Measurements from ENCODE around the gene C11orf71. TPM values are rescaled to one million over a fixed set of nuclear protein-coding genes. Genes with fewer than 3 reads are reported as not detected.

Gene C11orf71, protein sequence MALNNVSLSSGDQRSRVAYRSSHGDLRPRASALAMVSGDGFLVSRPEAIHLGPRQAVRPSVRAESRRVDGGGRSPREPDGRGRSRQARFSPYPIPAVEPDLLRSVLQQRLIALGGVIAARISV
- total RNA-seq: 1 to 10 TPM; 6.5 to 8.9 (median 8.2) TPM

DNA sequence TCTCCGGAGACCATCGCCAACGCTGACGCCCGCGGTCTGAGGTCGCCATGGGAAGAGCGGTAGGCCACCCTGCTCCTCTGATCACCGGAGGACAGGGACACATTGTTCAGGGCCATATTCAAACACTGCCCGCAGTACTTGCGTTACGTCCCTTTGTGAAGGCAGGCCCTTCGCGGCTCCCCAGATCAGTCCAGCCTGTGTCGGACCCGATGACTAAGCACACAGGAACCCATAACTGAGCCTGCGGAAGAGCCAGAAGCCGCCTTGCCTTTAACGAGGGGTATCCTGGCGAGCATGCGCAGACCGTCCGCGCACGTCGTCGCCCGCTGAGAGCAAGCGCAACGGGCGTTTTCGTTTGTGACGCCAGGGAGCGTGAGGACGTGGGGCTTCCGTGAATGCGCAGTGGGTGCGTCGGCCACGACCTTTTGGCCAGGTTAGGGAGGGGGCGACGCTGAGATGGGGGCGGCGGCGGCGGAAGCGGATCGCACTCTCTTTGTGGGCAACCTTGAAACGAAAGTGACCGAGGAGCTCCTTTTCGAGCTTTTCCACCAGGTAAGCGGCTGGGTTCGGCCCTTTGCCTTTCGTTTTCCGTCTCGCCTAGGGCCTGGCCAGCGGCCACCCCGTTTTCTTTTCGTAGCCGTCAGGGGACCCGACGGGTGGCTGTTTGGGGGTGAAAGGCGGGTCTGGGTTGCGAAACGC is at the start of gene C11orf71, which contains the start of gene RBM7:
Gene C11orf71 (minus strand): TSS at position 296 of the 699 bp plus-strand sequence. CDS start 180 bp downstream, at position 116.
Gene RBM7 (plus strand): TSS at position 451 of the 699 bp plus-strand sequence. CDS start 6 bp downstream, at position 457.
- DNase-seq (peak; percentile 97), ATAC-seq (peak; percentile 94 to 96)
- Mint-ChIP-seq H3K4me3 (peak within 1 kb of the TSS; percentile 96), H3K9me3 (no peaks in the 10 kb centered on the region), H3K36me3 (ENCODE audit: insufficient read depth) (peaks cover 11% of the 10 kb centered on the region), H3K4me1 (ENCODE audit: low read depth) (peaks cover 48% of the 10 kb centered on the region), H3K27me3 (ENCODE audit: low read depth) (no peaks in the 10 kb centered on the region)

DNA sequence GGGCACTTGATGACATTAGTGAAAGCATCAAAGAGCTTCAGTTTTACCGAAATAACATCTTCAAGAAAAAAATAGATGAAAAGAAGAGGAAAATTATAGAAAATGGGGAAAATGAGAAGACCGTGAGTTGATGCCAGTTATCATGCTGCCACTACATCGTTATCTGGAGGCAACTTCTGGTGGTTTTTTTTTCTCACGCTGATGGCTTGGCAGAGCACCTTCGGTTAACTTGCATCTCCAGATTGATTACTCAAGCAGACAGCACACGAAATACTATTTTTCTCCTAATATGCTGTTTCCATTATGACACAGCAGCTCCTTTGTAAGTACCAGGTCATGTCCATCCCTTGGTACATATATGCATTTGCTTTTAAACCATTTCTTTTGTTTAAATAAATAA is 49.5 kb upstream of the C11orf71 start:
- Mint-ChIP-seq H3K36me3 (ENCODE audit: insufficient read depth) (peaks cover 38% of the 10 kb centered on the region), H3K4me3 (no peak overlapping the region), H3K9me3 (no peaks in the 10 kb centered on the region), H3K27me3 (ENCODE audit: low read depth) (no peaks in the 10 kb centered on the region), H3K4me1 (ENCODE audit: low read depth) (peaks cover 2% of the 10 kb centered on the region)
- DNase-seq (no peak), ATAC-seq (no peak)

DNA sequence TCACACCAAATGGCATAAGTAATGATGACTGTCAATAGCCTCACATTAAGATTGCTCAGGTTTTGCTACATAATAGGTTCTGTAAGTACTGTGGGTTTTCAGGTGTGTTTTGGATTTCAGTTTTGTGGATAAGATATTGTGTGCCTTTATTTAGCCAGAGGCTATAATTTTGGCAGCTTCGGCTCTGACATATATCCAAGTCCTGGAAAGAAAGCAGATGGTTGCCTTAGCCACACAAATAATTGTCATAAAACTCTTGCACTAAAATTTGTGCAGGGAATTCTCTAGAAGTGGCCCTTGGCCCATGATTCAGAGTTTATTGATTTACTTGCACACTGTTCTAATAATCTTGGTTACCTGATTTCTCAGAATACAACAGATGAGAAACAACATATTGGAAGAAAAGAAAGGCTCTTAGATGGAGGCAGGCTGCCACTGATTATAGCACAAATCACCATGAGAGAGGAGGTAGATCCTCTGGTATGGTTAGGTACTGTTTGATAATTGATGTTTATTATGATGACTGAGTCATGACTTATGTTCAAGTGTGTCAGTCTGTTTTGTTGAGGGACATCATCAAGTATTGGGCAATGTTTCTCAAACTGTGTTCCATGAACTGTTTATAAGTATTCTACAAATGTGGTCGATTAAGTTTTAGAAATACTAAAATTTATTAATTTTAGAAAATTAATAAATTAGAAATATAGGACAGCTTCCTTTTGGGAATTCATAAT is 48.6 kb upstream of the C11orf71 start:
- no peaks in the 10 kb centered on the region for H3K27me3 Mint-ChIP-seq (ENCODE audit: low read depth)
- DNase-seq: no peak
- peaks cover 2% of the 10 kb centered on the region for H3K4me1 Mint-ChIP-seq (ENCODE audit: low read depth)
- no peak overlapping the region for H3K4me3 Mint-ChIP-seq
- H3K36me3 Mint-ChIP-seq (ENCODE audit: insufficient read depth): peaks cover 46% of the 10 kb centered on the region
- H3K9me3 Mint-ChIP-seq: no peaks in the 10 kb centered on the region
- no peak for ATAC-seq

DNA sequence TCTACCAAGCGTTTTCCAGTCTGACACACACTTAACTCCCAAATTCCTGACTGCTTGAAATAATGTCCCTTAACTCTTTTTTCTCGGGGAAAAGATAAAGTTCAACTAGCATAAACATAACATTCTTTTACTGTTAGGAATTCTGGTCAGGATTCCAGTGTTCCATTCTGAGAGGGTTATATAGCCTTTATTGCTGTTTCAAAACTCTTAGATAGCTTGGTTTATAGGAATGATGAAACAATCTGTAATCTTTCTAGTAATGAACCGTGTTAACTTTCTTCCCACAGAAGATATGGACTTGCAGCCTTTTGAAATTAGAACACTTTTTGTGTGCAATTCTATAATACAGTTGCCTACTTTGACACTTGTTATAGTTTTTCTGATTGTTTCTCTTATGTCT is 47.6 kb upstream of the C11orf71 start:
- Mint-ChIP-seq H3K27me3 (ENCODE audit: low read depth) (no peaks in the 10 kb centered on the region), H3K36me3 (ENCODE audit: insufficient read depth) (peaks cover 41% of the 10 kb centered on the region), H3K4me1 (ENCODE audit: low read depth) (peaks cover 2% of the 10 kb centered on the region), H3K4me3 (no peak overlapping the region), H3K9me3 (no peaks in the 10 kb centered on the region)
- DNase-seq (no peak), ATAC-seq (no peak)

DNA sequence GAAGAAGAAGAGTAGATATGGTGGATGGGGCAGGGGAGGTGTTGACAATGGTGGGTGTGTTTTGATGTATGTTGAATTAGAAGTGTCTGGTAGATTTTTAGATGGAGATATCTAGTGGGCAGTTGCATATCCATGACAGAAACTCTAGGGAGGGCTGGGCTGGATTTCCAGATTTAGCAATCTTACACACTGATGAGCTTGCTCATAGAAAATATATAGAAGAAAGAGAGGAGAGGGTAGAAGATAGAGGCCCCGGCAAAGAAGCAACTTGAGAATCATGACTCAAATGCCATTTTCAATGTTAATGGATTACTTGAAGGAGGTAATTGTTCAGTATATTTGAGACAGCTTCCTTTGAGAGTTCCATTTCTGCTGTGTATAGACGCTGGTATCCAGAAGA is 47.1 kb upstream of the C11orf71 start:
- H3K4me1 Mint-ChIP-seq (ENCODE audit: low read depth): peaks cover 2% of the 10 kb centered on the region
- no peaks in the 10 kb centered on the region for H3K9me3 Mint-ChIP-seq
- DNase-seq: no peak
- peaks cover 41% of the 10 kb centered on the region for H3K36me3 Mint-ChIP-seq (ENCODE audit: insufficient read depth)
- no peaks in the 10 kb centered on the region for H3K27me3 Mint-ChIP-seq (ENCODE audit: low read depth)
- ATAC-seq: no peak
- no peak overlapping the region for H3K4me3 Mint-ChIP-seq

DNA sequence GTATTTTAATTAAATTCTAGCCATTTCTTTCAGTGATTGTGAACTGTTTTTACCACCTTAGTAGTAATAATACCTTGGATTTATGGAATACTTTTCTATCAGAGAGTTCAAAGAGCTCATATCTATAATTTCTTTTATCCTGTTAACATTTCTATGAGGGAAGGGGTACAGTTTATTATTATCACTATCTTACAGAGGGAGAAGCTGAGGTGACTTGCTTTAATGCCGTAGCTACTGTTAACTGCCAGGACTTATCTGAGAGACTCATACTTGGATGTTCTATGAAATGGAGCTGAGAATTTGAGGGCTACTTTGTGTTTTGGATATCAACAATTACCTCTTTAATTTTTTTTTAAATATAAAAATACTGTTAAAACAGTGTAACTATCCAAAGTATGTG is 42.2 kb upstream of the C11orf71 start:
- Mint-ChIP-seq H3K4me3 (no peak overlapping the region), H3K4me1 (ENCODE audit: low read depth) (peaks cover 29% of the 10 kb centered on the region), H3K27me3 (ENCODE audit: low read depth) (no peaks in the 10 kb centered on the region), H3K9me3 (no peaks in the 10 kb centered on the region), H3K36me3 (ENCODE audit: insufficient read depth) (peaks cover 33% of the 10 kb centered on the region)
- ATAC-seq (no peak), DNase-seq (no peak)

DNA sequence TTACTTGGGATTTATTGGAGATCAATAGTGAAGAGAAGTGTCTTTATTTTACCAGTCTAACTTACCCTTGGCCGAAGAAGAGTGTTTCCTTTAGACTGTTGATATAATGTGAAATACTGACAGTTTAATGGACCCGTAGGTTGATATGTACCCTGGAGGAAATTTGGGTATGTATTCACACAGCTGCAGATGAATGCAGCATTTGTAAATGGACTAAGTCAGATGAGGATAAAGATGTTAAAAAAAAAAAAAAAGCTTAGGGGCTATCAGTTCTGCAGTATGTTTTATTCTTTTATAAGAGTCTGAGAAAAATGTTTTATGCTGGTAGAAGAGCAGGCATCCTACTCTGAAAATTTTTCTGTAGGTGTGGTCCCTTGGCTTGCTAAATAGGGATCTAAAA is 41.6 kb upstream of the C11orf71 start:
- ATAC-seq: no peak
- no peak for DNase-seq
- no peaks in the 10 kb centered on the region for H3K9me3 Mint-ChIP-seq
- H3K36me3 Mint-ChIP-seq (ENCODE audit: insufficient read depth): peaks cover 27% of the 10 kb centered on the region
- no peaks in the 10 kb centered on the region for H3K27me3 Mint-ChIP-seq (ENCODE audit: low read depth)
- H3K4me1 Mint-ChIP-seq (ENCODE audit: low read depth): peaks cover 27% of the 10 kb centered on the region
- no peak overlapping the region for H3K4me3 Mint-ChIP-seq

DNA sequence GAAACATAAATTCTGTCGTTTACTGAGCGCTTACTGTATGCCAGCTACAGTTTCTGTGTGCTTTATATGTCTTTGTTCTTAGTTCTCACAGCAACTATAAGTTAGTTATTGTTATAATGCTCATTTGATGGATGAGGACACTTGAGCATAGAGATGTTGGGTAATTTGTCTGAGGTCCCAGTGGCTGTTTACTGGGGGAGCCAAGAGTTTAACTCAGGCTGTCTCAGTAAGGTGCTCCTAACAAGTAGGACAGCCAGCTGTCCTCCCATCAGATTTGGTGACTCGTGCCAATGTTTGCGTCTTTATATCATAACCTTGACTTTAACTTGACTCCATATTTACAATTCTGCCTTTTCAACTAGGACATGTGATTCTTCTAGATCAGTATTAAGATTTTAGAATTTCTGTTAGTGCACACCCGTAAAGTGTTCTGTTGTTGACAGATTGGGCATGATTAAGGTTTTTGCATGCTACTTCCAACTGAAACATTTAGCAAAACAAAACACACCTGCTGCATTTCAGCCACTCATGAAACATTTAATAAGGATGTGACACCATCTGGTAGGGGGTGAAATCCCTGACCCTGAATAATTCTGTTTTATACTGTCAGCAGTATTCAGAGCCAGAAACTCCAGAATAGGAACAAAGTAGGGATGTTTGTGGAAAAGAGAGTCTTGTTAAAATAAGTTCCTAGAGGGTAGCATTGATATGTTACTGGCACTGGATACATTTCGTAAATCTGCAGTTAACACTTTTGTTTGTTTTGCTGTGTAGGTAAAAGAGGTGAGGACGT is 40.9 kb upstream of the C11orf71 start:
- H3K4me3 Mint-ChIP-seq: peak overlapping the region; percentile 48
- H3K4me1 Mint-ChIP-seq (ENCODE audit: low read depth): peaks cover 27% of the 10 kb centered on the region
- H3K27me3 Mint-ChIP-seq (ENCODE audit: low read depth): no peaks in the 10 kb centered on the region
- peaks cover 22% of the 10 kb centered on the region for H3K36me3 Mint-ChIP-seq (ENCODE audit: insufficient read depth)
- ATAC-seq: no peak
- no peaks in the 10 kb centered on the region for H3K9me3 Mint-ChIP-seq
- DNase-seq: no peak

DNA sequence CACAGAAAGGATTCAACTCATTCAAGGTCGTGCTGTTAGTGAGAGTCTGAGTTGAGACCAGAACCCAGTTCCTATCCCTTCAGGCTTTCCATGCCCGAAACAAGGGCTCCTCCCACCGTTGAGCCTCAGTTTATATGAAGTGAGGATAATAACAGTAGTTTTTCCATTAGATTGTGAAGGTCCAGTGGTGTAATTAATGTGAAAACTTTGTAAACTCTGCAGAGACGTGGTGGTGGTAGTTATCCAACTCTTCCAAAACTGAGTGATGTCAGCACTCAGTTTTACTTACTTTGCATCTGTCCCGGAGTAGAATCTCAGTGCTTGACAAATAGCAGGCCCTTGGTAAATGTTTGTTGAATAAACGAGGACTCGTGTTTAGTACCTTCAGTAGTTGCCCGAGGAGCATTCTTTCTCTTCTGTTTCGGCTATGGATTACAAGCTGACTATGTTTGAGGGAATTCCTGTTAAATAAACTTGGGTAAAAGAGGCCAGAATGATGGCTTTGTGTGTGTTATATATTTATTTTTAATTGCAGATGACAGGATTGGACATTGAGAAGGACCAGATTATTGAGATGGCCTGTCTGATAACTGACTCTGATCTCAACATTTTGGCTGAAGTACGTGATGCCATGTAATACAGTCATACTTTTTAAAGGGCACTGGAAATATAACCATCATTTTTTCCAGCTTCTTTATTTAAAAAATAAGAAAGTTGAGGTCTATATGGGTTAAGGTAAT is 40.0 kb upstream of the C11orf71 start:
- H3K4me3 Mint-ChIP-seq: peak overlapping the region; percentile 97
- DNase-seq (no peak), ATAC-seq (no peak)
- peaks cover 27% of the 10 kb centered on the region for H3K4me1 Mint-ChIP-seq (ENCODE audit: low read depth)
- H3K27me3 Mint-ChIP-seq (ENCODE audit: low read depth): peaks cover 2% of the 10 kb centered on the region
- no peaks in the 10 kb centered on the region for H3K9me3 Mint-ChIP-seq
- H3K36me3 Mint-ChIP-seq (ENCODE audit: insufficient read depth): peaks cover 18% of the 10 kb centered on the region

DNA sequence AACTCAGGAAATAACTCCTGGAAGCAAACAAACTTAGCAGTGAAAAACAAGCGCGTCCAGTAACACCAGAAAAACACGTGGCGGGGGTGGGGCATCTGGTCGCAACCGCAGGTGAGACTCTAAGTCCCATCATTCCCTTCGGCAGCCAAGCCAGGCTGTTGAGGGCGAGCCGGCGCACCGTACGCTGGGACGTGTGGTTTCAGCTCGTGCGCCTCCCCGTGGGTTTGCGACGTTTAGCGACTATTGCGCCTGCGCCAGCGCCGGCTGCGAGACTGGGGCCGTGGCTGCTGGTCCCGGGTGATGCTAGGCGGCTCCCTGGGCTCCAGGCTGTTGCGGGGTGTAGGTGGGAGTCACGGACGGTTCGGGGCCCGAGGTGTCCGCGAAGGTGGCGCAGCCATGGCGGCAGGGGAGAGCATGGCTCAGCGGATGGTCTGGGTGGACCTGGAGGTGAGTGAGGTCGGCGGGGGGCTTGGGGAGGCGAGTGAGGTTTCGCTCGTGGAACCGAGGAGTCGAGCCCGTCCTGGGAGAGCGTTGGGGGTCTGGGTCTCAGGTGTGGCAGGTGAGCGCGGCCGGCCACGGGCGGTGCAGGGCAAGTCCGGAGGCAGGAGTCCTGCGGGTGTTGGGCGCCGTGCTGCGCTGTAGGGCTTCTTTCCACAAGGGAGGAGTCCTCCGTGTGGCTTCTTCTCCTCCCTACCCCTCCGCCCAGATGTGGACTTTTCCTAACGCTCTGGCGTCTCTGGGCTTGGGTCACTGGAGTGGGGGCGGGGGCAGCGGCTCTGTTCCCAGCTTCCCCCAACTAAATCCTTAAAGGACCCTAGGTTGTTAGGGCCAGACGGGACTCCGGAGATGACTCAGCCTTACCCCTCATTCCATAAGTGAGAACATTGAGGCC is 39.2 kb upstream of the C11orf71 start, which contains the start of gene REXO2:
Gene REXO2 (plus strand): TSS at position 239 of the 892 bp plus-strand sequence. CDS start 62 bp downstream, at position 301.
- Mint-ChIP-seq H3K4me1 (ENCODE audit: low read depth) (peaks cover 27% of the 10 kb centered on the region), H3K36me3 (ENCODE audit: insufficient read depth) (peaks cover 13% of the 10 kb centered on the region), H3K9me3 (no peaks in the 10 kb centered on the region), H3K4me3 (peak within 1 kb of the TSS; percentile 97), H3K27me3 (ENCODE audit: low read depth) (peaks cover 2% of the 10 kb centered on the region)
- DNase-seq (peak; percentile 92), ATAC-seq (peak; percentile 98)

DNA sequence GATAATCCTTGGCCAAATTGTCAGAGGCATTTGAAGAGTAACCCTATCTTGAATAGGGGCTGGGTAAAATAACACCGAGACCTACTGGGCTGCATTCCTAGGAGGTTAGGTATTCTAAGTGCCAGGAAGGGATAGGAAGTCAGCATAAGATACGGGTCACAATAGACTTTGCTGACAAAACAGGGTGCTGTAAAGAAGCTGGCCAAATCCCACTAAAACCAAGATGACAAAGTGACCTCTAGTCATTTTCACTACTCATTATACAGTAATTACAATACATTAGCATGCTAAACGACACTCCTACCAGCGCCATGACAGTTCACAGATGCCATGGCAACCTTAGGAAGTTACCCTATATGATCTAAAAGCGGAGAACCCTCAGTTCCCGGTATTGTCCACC is 38.0 kb upstream of the C11orf71 start:
- Mint-ChIP-seq H3K4me3 (no peak overlapping the region), H3K36me3 (ENCODE audit: insufficient read depth) (peaks cover 8% of the 10 kb centered on the region), H3K27me3 (ENCODE audit: low read depth) (peaks cover 2% of the 10 kb centered on the region), H3K4me1 (ENCODE audit: low read depth) (peaks cover 27% of the 10 kb centered on the region), H3K9me3 (no peaks in the 10 kb centered on the region)
- DNase-seq: no peak
- ATAC-seq: no peak

DNA sequence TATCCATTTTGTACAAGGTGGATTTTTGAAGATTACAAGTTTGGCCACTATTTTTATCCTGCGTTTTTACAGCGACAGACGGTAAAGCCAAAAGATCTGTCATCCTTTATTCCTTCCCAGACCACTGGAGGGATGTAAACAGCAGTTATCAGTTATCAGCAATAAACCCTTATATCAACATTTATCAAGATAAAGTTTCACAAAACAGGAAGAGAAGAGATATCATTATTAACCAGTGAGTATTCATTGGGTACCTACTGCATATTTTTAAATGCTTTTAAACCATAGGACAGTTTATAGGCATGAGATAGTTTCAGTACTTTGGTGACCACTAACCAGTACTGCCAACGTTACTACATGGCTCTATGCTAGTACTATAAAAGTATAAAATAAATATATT is 33.1 kb upstream of the C11orf71 start:
- no peak for ATAC-seq
- H3K27me3 Mint-ChIP-seq (ENCODE audit: low read depth): peaks cover 2% of the 10 kb centered on the region
- DNase-seq: no peak
- H3K4me1 Mint-ChIP-seq (ENCODE audit: low read depth): no peaks in the 10 kb centered on the region
- no peaks in the 10 kb centered on the region for H3K36me3 Mint-ChIP-seq (ENCODE audit: insufficient read depth)
- no peak overlapping the region for H3K4me3 Mint-ChIP-seq
- no peaks in the 10 kb centered on the region for H3K9me3 Mint-ChIP-seq

DNA sequence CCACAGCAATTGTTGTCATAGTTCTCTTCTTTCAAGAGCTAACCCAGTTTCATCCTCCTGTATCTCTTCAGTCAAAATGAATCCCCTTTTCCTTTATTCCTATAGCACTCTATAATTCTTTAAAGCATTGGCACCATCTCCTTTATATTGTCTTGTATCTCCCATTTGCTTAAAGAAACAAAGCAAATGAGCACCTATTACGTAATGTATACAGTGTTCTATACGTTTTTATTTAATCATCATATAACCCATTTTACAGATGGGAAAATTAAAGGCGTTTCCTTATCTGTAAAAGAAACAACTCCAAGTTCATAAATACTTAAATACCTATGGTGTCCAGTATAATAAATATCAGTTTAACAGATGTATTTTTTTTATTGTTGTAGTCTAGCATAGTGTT is 32.6 kb upstream of the C11orf71 start:
- no peaks in the 10 kb centered on the region for H3K4me1 Mint-ChIP-seq (ENCODE audit: low read depth)
- DNase-seq (no peak), ATAC-seq (no peak)
- H3K4me3 Mint-ChIP-seq: no peak overlapping the region
- H3K36me3 Mint-ChIP-seq (ENCODE audit: insufficient read depth): no peaks in the 10 kb centered on the region
- no peaks in the 10 kb centered on the region for H3K9me3 Mint-ChIP-seq
- H3K27me3 Mint-ChIP-seq (ENCODE audit: low read depth): peaks cover 2% of the 10 kb centered on the region

All from activated T-cell treated with anti-CD3 and anti-CD28 coated beads, Interleukin-2, amount 50 U/mL, for 4 hours (primary cell).